ENCODE measurements around the gene NAT16. TPM values are rescaled to one million over a fixed set of nuclear protein-coding genes. Genes with fewer than 3 reads are reported as not detected.

The NAT16 gene
- total and polyA plus RNA-seq, 2 of the 13 experiments (the other 11 are each of a cell fraction or from before 2014, with no cell fraction given), result 0.04 TPM; not detected in 1

GRCh38 chr7:101138213-101138870 lies 41.8 kb downstream of the NAT16 start (continued):
- TF ChIP-seq ZNF589 (CRISPR knock-in tag; conservative IDR thresholded peaks at IDR 0.05) (0 out of 2 replicates have a peak, but pooled peaks have one; percentile 25), ZNF790 (CRISPR knock-in tag; IDR thresholded peaks at IDR 0.05; ENCODE audit: borderline replicate concordance) (no peak), TCF7L2 (IDR thresholded peaks at IDR 0.05; ENCODE audit: low read depth, low read length) (no peak), NCOA5 (CRISPR knock-in tag; IDR thresholded peaks at IDR 0.05) (0 out of 2 replicates have a peak, but pooled peaks have one; percentile 76), ZNF503 (CRISPR knock-in tag; IDR thresholded peaks at IDR 0.05) (no peak; the same call in 1 of the 2 replicates), MAFK (conservative IDR thresholded peaks at IDR 0.05 in 1 of 2, IDR thresholded peaks at IDR 0.05 in 1 of 2; ENCODE audit: low read length in 2 of 2) (no peak), MED13 (CRISPR knock-in tag; IDR thresholded peaks at IDR 0.05) (no peak), ZFP36L2 (CRISPR knock-in tag; IDR thresholded peaks at IDR 0.05) (no peak), ZKSCAN8 (CRISPR knock-in tag; IDR thresholded peaks at IDR 0.05; ENCODE audit: borderline replicate concordance) (0 out of 2 replicates have a peak, but pooled peaks have one; percentile 17), ARHGAP35 (CRISPR knock-in tag; IDR thresholded peaks at IDR 0.05; ENCODE audit: borderline replicate concordance) (no peak), ZNF331 (CRISPR knock-in tag; IDR thresholded peaks at IDR 0.05) (no peak), ZNF639 (CRISPR knock-in tag; conservative IDR thresholded peaks at IDR 0.05) (no peak), MYNN (CRISPR knock-in tag; IDR thresholded peaks at IDR 0.05; ENCODE audit: low read depth) (no peak), ZNF281 (CRISPR knock-in tag; IDR thresholded peaks at IDR 0.05; ENCODE audit: borderline replicate concordance) (peak; percentile 76), NFATC3 (CRISPR knock-in tag; IDR thresholded peaks at IDR 0.05) (no peak), FOXA3 (CRISPR knock-in tag; IDR thresholded peaks at IDR 0.05) (peak; percentile 64), ZNF614 (CRISPR knock-in tag; IDR thresholded peaks at IDR 0.05; ENCODE audit: borderline replicate concordance) (no peak), TFDP2 (CRISPR knock-in tag; IDR thresholded peaks at IDR 0.05) (no peak), NFKBIZ (CRISPR knock-in tag; IDR thresholded peaks at IDR 0.05) (no peak), RARA (CRISPR knock-in tag; IDR thresholded peaks at IDR 0.05) (peak; percentile 65), ZFP82 (CRISPR knock-in tag; IDR thresholded peaks at IDR 0.05; ENCODE audit: borderline replicate concordance) (no peak), CHCHD3 (CRISPR knock-in tag; IDR thresholded peaks at IDR 0.05) (no peak), ZNF430 (CRISPR knock-in tag; IDR thresholded peaks at IDR 0.05) (peak; percentile 89; the same call in 1 of the 2 replicates), ZNF777 (CRISPR knock-in tag; IDR thresholded peaks at IDR 0.05) (no peak)
